Measurements from ENCODE around the gene CLIP2.
"Not testable (repeated sequence)": the region's sequence is repeated elsewhere in the genome, so short reads cannot be mapped to it uniquely, and the experiment has no call there.

CLIP2 gene

DNA sequence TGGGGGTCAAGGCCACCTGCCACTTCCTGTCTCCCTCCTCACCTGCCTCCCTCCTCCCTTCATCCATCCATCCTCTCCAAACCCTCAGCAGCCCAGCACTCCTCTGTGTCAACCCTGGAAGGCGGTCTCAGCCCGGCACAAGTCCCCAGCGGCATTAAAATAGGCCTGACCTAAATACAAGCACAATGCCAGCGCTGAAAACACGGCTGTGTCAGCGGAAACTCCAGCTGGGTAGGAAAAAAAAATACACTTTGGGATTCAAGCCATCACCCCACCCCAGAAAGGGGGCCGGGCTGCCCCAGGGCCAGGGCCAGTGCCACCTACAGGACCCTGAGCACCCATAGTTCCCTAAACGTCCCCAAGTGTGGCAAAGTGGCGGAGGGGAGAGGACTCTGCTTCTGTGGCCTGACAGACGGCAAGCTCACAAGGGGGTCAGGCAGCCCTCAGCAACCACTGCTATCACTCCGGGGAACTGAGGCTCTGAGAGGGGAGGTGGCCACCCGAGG is 141.8 kb downstream of the CLIP2 start:
- ChIA-PET POLR2A (ENCODE audit: low non-redundant PET) (no interaction called here), CTCF (interaction anchor here (0.5 to 1.1 kb wide), 2 partner anchors 9 to 14 kb away, joined by 3 read pairs; no protein-coding TSS in a partner anchor)
- TF ChIP-seq, protein P1, sequence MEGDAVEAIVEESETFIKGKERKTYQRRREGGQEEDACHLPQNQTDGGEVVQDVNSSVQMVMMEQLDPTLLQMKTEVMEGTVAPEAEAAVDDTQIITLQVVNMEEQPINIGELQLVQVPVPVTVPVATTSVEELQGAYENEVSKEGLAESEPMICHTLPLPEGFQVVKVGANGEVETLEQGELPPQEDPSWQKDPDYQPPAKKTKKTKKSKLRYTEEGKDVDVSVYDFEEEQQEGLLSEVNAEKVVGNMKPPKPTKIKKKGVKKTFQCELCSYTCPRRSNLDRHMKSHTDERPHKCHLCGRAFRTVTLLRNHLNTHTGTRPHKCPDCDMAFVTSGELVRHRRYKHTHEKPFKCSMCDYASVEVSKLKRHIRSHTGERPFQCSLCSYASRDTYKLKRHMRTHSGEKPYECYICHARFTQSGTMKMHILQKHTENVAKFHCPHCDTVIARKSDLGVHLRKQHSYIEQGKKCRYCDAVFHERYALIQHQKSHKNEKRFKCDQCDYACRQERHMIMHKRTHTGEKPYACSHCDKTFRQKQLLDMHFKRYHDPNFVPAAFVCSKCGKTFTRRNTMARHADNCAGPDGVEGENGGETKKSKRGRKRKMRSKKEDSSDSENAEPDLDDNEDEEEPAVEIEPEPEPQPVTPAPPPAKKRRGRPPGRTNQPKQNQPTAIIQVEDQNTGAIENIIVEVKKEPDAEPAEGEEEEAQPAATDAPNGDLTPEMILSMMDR (conservative IDR thresholded peaks at IDR 0.05; ENCODE audit: low read depth): no peak
- no peak overlapping the region for H3K27ac ChIP-seq
- DNase-seq (ENCODE audit: low spot score): no peak

DNA sequence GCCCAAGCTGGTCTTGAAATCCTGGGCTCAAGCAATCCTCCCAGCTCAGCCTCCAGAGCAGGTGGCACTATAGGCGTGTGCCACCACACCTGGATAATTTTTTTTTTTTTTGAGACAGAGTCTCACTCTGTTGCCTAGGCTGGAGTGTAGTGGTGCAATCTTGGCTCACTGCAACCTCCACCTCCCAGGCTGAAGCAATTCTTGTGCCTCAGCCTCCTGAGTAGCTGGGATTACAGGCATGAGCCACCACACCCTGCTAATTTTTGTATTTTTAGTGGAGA is 148.0 kb downstream of the CLIP2 start:
- DNase-seq (ENCODE audit: low spot score); H3K27ac ChIP-seq; CTCF ChIA-PET; POLR2A ChIA-PET (ENCODE audit: low non-redundant PET): not testable (repeated sequence)

DNA sequence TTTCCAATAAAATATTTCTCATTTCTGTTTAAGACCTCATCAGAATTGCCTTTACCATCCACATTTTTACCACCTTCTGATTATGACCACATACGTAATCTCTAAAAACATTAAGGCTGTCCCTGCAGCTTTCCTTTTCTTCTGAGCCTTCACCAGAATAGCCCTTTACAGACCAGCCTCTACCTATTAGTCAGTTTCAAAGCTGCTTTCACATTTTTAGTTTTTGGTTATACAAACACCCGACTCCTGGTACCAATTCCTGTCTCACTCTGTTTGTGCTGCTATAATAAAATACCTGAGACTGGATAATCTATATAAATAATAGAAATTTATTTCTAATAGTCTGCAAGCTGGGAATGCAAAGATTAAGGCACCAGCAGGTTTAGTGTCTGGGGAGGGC is 149.1 kb downstream of the CLIP2 start:
- TF ChIP-seq, protein P1 (conservative IDR thresholded peaks at IDR 0.05; ENCODE audit: low read depth): no peak
- no peak overlapping the region for H3K27ac ChIP-seq
- POLR2A ChIA-PET (ENCODE audit: low non-redundant PET): no interaction called here
- CTCF ChIA-PET: no interaction called here
- DNase-seq (ENCODE audit: low spot score): no peak

DNA sequence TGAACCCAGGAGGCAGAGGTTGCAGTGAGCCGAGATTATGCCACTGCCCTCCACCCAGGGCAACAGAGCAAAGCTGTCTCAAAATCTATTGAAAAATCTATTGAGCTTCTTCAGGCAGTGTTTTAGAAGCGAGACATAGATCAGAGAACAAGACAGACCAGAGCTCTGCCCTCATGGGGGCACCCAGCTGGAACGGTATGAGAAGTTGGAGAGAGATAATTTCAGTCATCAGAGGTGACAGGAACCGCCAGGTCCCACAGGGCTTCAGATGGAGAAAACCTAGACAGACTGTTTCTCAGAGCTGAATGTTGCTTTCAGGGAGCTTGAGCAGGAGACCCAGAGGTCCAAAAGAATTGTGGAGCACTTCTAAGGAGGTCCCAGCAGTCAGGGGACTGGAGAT is 150.3 kb downstream of the CLIP2 start:
- ChIA-PET POLR2A (ENCODE audit: low non-redundant PET) (no interaction called here), CTCF (interaction anchor here (0.6 to 0.8 kb wide), 2 partner anchors 8 to 34 kb away, joined by 3 to 5 read pairs; no protein-coding TSS in a partner anchor)
- TF ChIP-seq, protein P1 (conservative IDR thresholded peaks at IDR 0.05; ENCODE audit: low read depth): no peak
- H3K27ac ChIP-seq: no peak overlapping the region
- no peak for DNase-seq (ENCODE audit: low spot score)

DNA sequence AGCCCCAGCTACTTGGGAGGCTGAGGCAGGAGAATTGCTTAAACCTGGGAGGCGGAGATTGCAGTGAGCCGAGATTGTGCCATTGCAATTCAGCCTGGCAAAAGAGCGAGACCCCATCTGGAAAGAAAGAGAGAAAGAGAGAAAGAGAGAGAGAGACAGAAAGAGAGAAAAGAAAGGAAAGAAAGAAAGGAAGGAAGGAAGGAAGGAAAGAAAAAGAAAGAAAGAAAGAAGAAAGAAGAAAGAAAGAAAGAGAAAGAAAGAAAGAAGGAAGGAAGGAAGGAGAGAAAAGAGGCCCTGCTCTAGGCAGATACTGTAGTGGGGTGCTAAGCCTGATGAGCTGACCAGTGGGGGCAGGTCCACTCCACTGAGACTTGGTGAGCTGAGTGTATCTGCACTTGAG is 150.9 kb downstream of the CLIP2 start:
- CTCF ChIA-PET: interaction anchor here (0.5 to 0.8 kb wide), 4 partner anchors 9 to 190 kb away, joined by 3 to 5 read pairs (median 4); no protein-coding TSS in a partner anchor
- POLR2A ChIA-PET (ENCODE audit: low non-redundant PET); H3K27ac ChIP-seq; DNase-seq (ENCODE audit: low spot score): not testable (repeated sequence)

DNA sequence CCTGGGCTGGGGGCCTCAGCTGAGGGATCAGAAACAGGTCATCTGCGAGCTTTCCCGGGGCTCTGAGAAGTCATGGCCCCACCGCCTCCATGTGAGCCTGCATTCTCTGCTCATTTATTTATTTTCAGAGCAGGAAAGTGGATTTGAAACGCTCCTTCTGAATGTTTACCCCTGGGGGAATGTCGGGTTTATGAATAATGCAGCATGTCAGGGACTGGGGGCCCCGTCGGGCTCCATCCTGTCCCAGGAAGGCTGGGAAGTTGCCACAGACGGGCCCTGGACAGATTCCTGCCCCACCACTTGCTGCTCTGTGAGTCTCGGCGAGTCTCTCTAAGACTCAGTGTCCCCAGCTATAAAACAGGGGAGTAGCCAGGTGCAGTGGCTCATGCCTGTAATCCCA is 152.6 kb downstream of the CLIP2 start:
- CTCF ChIA-PET: no interaction called here
- no peak overlapping the region for H3K27ac ChIP-seq
- POLR2A ChIA-PET (ENCODE audit: low non-redundant PET): no interaction called here
- no peak for DNase-seq (ENCODE audit: low spot score)
- TF ChIP-seq, protein P1 (conservative IDR thresholded peaks at IDR 0.05; ENCODE audit: low read depth): no peak

DNA sequence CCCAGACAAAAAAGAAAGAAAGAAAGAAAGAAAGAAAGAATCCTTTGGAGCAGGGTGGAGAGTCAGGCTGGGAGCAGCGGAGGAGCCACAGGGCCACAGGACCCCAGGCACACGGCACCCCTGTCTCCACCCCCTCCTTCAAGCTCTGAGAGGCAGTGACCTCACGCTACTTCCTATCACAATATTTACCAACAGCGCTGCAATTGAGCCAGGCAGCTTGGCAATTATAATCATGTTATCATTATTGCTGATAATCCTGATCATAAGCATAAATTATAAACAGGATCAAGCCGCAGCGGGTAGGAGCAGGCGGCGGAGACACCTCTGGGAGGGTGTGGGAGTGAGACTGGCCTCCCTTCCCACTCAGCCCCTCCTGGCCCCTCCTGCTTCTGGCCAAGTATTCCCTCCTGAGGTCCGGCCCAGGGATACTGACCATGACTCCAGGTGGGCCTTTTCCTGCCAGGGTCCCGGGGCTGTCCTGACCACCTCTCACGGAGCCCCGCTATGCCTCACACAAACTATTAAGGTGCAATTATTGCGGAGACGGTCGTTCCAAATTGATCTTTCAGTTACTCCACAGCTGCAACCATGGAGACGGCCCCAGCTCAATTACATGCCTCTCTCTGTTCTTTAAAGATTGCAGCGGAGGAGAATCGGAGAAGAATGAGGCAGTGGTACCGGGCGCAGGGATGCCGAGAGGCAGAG is 154.5 kb downstream of the CLIP2 start:
- POLR2A ChIA-PET (ENCODE audit: low non-redundant PET): no interaction called here
- no peak for DNase-seq (ENCODE audit: low spot score)

More for the DNA sequence above, 154.5 kb downstream of the CLIP2 start:
- CTCF ChIA-PET: no interaction called here
- no peak overlapping the region for H3K27ac ChIP-seq
- TF ChIP-seq, protein P1 (conservative IDR thresholded peaks at IDR 0.05; ENCODE audit: low read depth): no peak

All from RWPE1 (cell line).